CD8-positive, alpha-beta memory T cell (primary cell): ENCODE data around the gene TSHZ2. TPM values are rescaled to one million over a fixed set of nuclear protein-coding genes. Genes with fewer than 3 reads are reported as not detected.

ENCODE experiments used
- CTCF ChIA-PET: fragments of 350-600 bp; sonication (Branson Sonifier 250); formaldehyde crosslinking; loops from one replicate; lab custom pipeline; 2021; ENCODE audit warnings: antibody characterized with exemption; lab: Charles Lee
- POLR2A ChIA-PET: fragments of 350-600 bp; sonication (Branson Sonifier 250); formaldehyde crosslinking; loops from one replicate; lab custom pipeline; 2021; ENCODE audit warnings: antibody characterized with exemption; lab: Charles Lee
- DNase-seq, 5 donors: peaks; one replicate each; pipeline versions ENCODE4 v3.0.0 to v3.0.0-alpha.2; 2020 to 2022; ENCODE audit warnings: mixed read lengths in 1 of 5
- H3K27ac ChIP-seq: one replicate; pipeline ENCODE4 v1.7.0; 2013; ENCODE audit warnings: low read depth, mild to moderate bottlenecking, low read length, moderate library complexity
- H3K27me3 ChIP-seq: 2 replicates; pipeline ENCODE4 v1.7.0; 2013; ENCODE audit warnings: low read length, mild to moderate bottlenecking; ENCODE audit not compliant: insufficient read depth, poor library complexity, severe bottlenecking
- H3K36me3 ChIP-seq: 2 replicates; pipeline ENCODE4 v1.7.0; 2013; ENCODE audit warnings: mild to moderate bottlenecking, low read length, moderate library complexity; ENCODE audit not compliant: insufficient read depth
- H3K4me1 ChIP-seq: 2 replicates; pipeline ENCODE4 v1.7.0; 2013; ENCODE audit warnings: mild to moderate bottlenecking, low read length, moderate library complexity; ENCODE audit not compliant: insufficient read depth
- H3K4me3 ChIP-seq: 2 replicates; pipeline ENCODE4 v1.7.0; 2013; ENCODE audit warnings: mild to moderate bottlenecking, low read length
- H3K9me3 ChIP-seq: 2 replicates; pipeline ENCODE4 v1.7.0; 2013; ENCODE audit warnings: mild to moderate bottlenecking, low read length
- H3K27ac Mint-ChIP-seq, 8 donors: one replicate each; pipeline ENCODE4 v1.8.0; 2020 to 2021; ENCODE audit warnings: mixed read lengths in 8 of 8, mild to moderate bottlenecking in 6 of 8, inconsistent platforms in 3 of 8, moderate library complexity in 3 of 8
- H3K27me3 Mint-ChIP-seq, 2 donors: one replicate each; pipeline ENCODE4 v1.8.0; 2020 to 2021; ENCODE audit warnings: mixed read lengths in 2 of 2, mild to moderate bottlenecking in 1 of 2, moderate library complexity in 1 of 2
- H3K36me3 Mint-ChIP-seq, 3 donors: one replicate each; pipeline ENCODE4 v1.8.0; 2020 to 2021; ENCODE audit warnings: mixed read lengths in 3 of 3, inconsistent platforms in 1 of 3, mild to moderate bottlenecking in 1 of 3
- H3K4me1 Mint-ChIP-seq, 3 donors: one replicate each; pipeline ENCODE4 v1.8.0; 2020 to 2021; ENCODE audit warnings: mixed read lengths in 3 of 3, inconsistent platforms in 1 of 3, mild to moderate bottlenecking in 1 of 3
- H3K4me3 Mint-ChIP-seq, 7 donors: one replicate each; pipeline ENCODE4 v1.8.0; 2020 to 2021; ENCODE audit warnings: mixed read lengths in 7 of 7, mild to moderate bottlenecking in 6 of 7, moderate library complexity in 4 of 7, inconsistent platforms in 2 of 7
- H3K9me3 Mint-ChIP-seq, 5 donors: one replicate each; pipeline ENCODE4 v1.8.0; 2020 to 2022; ENCODE audit warnings: mixed read lengths in 5 of 5, mild to moderate bottlenecking in 3 of 5, moderate library complexity in 2 of 5, inconsistent platforms in 1 of 5
- polyA plus RNA-seq: library from polyadenylated mRNA; unstranded; fragments of 300-500 nt; fragmentation: Illumina TruSeq; gene quantifications from one replicate; pipeline ENCODE4 v1.2.3, GENCODE V29; 2021
- total RNA-seq, 2 experiments: library from RNA; stranded (reverse); gene quantifications; one replicate each; pipeline ENCODE4 v1.2.3, GENCODE V29; 2021

The TSHZ2 gene
- total and polyA plus RNA-seq, 3 experiments from 2014 or later = 0.10 to 1.6 (median 1.5) TPM

GRCh38 chr20:53040693-53041589 is 68.8 kb downstream of the TSHZ2 start:
- DNase-seq = no peak
- Mint-ChIP-seq H3K9me3 (peaks cover 0 to 4% (median 0%) of the 10 kb centered on the region in 5 donors), H3K27me3 (peaks cover 2 to 19% of the 10 kb centered on the region in 2 donors), H3K4me3 (no peak overlapping the region), H3K36me3 (no peaks in the 10 kb centered on the region), H3K27ac (no peak overlapping the region), H3K4me1 (no peaks in the 10 kb centered on the region)
- CTCF ChIA-PET = no interaction called here
- Histone ChIP-seq H3K27me3 (no peaks in the 10 kb centered on the region), H3K4me3 (no peak overlapping the region), H3K27ac (no peak overlapping the region), H3K36me3 (no peaks in the 10 kb centered on the region), H3K4me1 (no peaks in the 10 kb centered on the region), H3K9me3 (no peaks in the 10 kb centered on the region)
- POLR2A ChIA-PET = no interaction called here

- DNase-seq = no peak
- H3K9me3 Mint-ChIP-seq = peaks cover 0 to 4% (median 0%) of the 10 kb centered on the region in 5 donors
- CTCF ChIA-PET = no interaction called here
- Histone ChIP-seq H3K27ac (no peak overlapping the region), H3K9me3 (no peaks in the 10 kb centered on the region), H3K36me3 (no peaks in the 10 kb centered on the region), H3K4me3 (no peak overlapping the region), H3K27me3 (no peaks in the 10 kb centered on the region), H3K4me1 (no peaks in the 10 kb centered on the region)
- H3K27me3 Mint-ChIP-seq = peaks cover 2 to 21% of the 10 kb centered on the region in 2 donors
- POLR2A ChIA-PET = no interaction called here
- H3K27ac Mint-ChIP-seq = no peak overlapping the region
- no peaks in the 10 kb centered on the region for H3K4me1 Mint-ChIP-seq
- no peaks in the 10 kb centered on the region for H3K36me3 Mint-ChIP-seq
- no peak overlapping the region for H3K4me3 Mint-ChIP-seq
Observed at GRCh38 chr20:53042521-53042920, 70.4 kb downstream of the TSHZ2 start.

GRCh38 chr20:53044296-53044695 is 72.1 kb downstream of the TSHZ2 start:
- H3K4me3 Mint-ChIP-seq = no peak overlapping the region
- no peak overlapping the region for H3K27ac Mint-ChIP-seq
- POLR2A ChIA-PET = no interaction called here
- H3K4me1 ChIP-seq = no peaks in the 10 kb centered on the region
- H3K9me3 ChIP-seq = no peaks in the 10 kb centered on the region
- no peak overlapping the region for H3K4me3 ChIP-seq
- H3K27ac ChIP-seq = no peak overlapping the region
- peaks cover 0 to 6% (median 0%) of the 10 kb centered on the region in 5 donors for H3K9me3 Mint-ChIP-seq
- H3K36me3 Mint-ChIP-seq = no peaks in the 10 kb centered on the region
- no peaks in the 10 kb centered on the region for H3K36me3 ChIP-seq
- no peak for DNase-seq
- no peaks in the 10 kb centered on the region for H3K4me1 Mint-ChIP-seq
- H3K27me3 Mint-ChIP-seq = peaks cover 2 to 21% of the 10 kb centered on the region in 2 donors
- CTCF ChIA-PET = no interaction called here
- no peaks in the 10 kb centered on the region for H3K27me3 ChIP-seq

GRCh38 chr20:53045941-53046340 is 73.8 kb downstream of the TSHZ2 start:
- DNase-seq = no peak
- Mint-ChIP-seq H3K27me3 (peaks cover 4 to 21% of the 10 kb centered on the region in 2 donors), H3K4me3 (no peak overlapping the region), H3K36me3 (no peaks in the 10 kb centered on the region), H3K9me3 (peaks cover 0 to 4% (median 0%) of the 10 kb centered on the region in 5 donors), H3K4me1 (no peaks in the 10 kb centered on the region), H3K27ac (no peak overlapping the region)
- Histone ChIP-seq H3K9me3 (no peaks in the 10 kb centered on the region), H3K4me1 (no peaks in the 10 kb centered on the region), H3K4me3 (no peak overlapping the region), H3K27me3 (no peaks in the 10 kb centered on the region), H3K27ac (no peak overlapping the region), H3K36me3 (no peaks in the 10 kb centered on the region)
- CTCF ChIA-PET = no interaction called here
- POLR2A ChIA-PET = no interaction called here

- CTCF ChIA-PET = no interaction called here
- H3K4me3 Mint-ChIP-seq = no peak overlapping the region
- POLR2A ChIA-PET = no interaction called here
Observed at GRCh38 chr20:53047203-53047602, 75.0 kb downstream of the TSHZ2 start.

GRCh38 chr20:53048387-53048786 is 76.2 kb downstream of the TSHZ2 start:
- CTCF ChIA-PET = no interaction called here
- no peak overlapping the region for H3K4me3 Mint-ChIP-seq
- H3K9me3 Mint-ChIP-seq = peaks cover 0 to 4% (median 0%) of the 10 kb centered on the region in 5 donors
- Histone ChIP-seq H3K4me3 (no peak overlapping the region), H3K4me1 (no peaks in the 10 kb centered on the region), H3K9me3 (no peaks in the 10 kb centered on the region), H3K36me3 (no peaks in the 10 kb centered on the region), H3K27me3 (no peaks in the 10 kb centered on the region), H3K27ac (no peak overlapping the region)
- H3K27me3 Mint-ChIP-seq = peaks cover 4 to 7% of the 10 kb centered on the region in 2 donors
- DNase-seq = no peak
- H3K36me3 Mint-ChIP-seq = no peaks in the 10 kb centered on the region
- POLR2A ChIA-PET = no interaction called here
- H3K4me1 Mint-ChIP-seq = no peaks in the 10 kb centered on the region
- no peak overlapping the region for H3K27ac Mint-ChIP-seq

More at GRCh38 chr20:53047203-53047602, 75.0 kb downstream of the TSHZ2 start:
- Histone ChIP-seq H3K27ac (no peak overlapping the region), H3K9me3 (no peaks in the 10 kb centered on the region), H3K4me3 (no peak overlapping the region), H3K4me1 (no peaks in the 10 kb centered on the region), H3K27me3 (no peaks in the 10 kb centered on the region), H3K36me3 (no peaks in the 10 kb centered on the region)
- no peak for DNase-seq
- peaks cover 0 to 4% (median 0%) of the 10 kb centered on the region in 5 donors for H3K9me3 Mint-ChIP-seq
- H3K36me3 Mint-ChIP-seq = no peaks in the 10 kb centered on the region
- H3K4me1 Mint-ChIP-seq = no peaks in the 10 kb centered on the region
- H3K27me3 Mint-ChIP-seq = peaks cover 4 to 11% of the 10 kb centered on the region in 2 donors
- no peak overlapping the region for H3K27ac Mint-ChIP-seq

- H3K27me3 ChIP-seq = no peaks in the 10 kb centered on the region
- Mint-ChIP-seq H3K27ac (no peak overlapping the region), H3K4me1 (no peaks in the 10 kb centered on the region), H3K27me3 (peaks cover 2 to 3% of the 10 kb centered on the region in 2 donors), H3K9me3 (peaks cover 0 to 2% (median 0%) of the 10 kb centered on the region in 5 donors), H3K4me3 (no peak overlapping the region), H3K36me3 (no peaks in the 10 kb centered on the region)
- no peak overlapping the region for H3K27ac ChIP-seq
- ChIA-PET CTCF (no interaction called here), POLR2A (no interaction called here)
- H3K4me3 ChIP-seq = no peak overlapping the region
- DNase-seq = no peak
- no peaks in the 10 kb centered on the region for H3K9me3 ChIP-seq
- no peaks in the 10 kb centered on the region for H3K4me1 ChIP-seq
- no peaks in the 10 kb centered on the region for H3K36me3 ChIP-seq
Observed at GRCh38 chr20:53050338-53050737, 78.2 kb downstream of the TSHZ2 start.

- Mint-ChIP-seq H3K27ac (no peak overlapping the region), H3K4me3 (no peak overlapping the region), H3K27me3 (peaks cover 2 to 6% of the 10 kb centered on the region in 2 donors), H3K9me3 (peaks cover 0 to 2% (median 0%) of the 10 kb centered on the region in 5 donors), H3K4me1 (no peaks in the 10 kb centered on the region), H3K36me3 (peaks cover 0 to 3% (median 0%) of the 10 kb centered on the region in 3 donors)
- Histone ChIP-seq H3K27me3 (no peaks in the 10 kb centered on the region), H3K36me3 (no peaks in the 10 kb centered on the region), H3K4me3 (no peak overlapping the region), H3K9me3 (no peaks in the 10 kb centered on the region), H3K4me1 (no peaks in the 10 kb centered on the region), H3K27ac (no peak overlapping the region)
- ChIA-PET CTCF (no interaction called here), POLR2A (no interaction called here)
- no peak for DNase-seq
Observed at GRCh38 chr20:53052380-53052779, 80.2 kb downstream of the TSHZ2 start.
